OCI-LY3 (cell line): ENCODE measurements around the gene HMOX1.

Experiments
- H2AFZ ChIP-seq: fragments of 200-600, 300-600 bp; shearing (Covaris generic); 2 replicates; pipeline ENCODE4 v1.6.0; 2014; ENCODE audit warnings: antibody characterized with exemption, low read depth, low read length
- H3K27ac ChIP-seq: fragments of 200-600, 300-600 bp; sonication (generic); 2 replicates; pipeline ENCODE4 v1.5.1; 2014; ENCODE audit warnings: mild to moderate bottlenecking, low read length, moderate library complexity, mixed read lengths
- H3K27me3 ChIP-seq: fragments of 200-600, 300-600 bp; sonication (generic); 2 replicates; pipeline ENCODE4 v1.6.1; 2014; ENCODE audit warnings: low read depth, low read length, mixed read lengths
- H3K36me3 ChIP-seq: fragments of 200-600, 300-600 bp; sonication (generic); replicated peaks from 2 replicates; pipeline ENCODE3; 2014; ENCODE audit warnings: low read depth, low read length, mixed read lengths
- H3K4me1 ChIP-seq: fragments of 300-600, 200-600 bp; sonication (generic); 2 replicates; pipeline ENCODE4 v1.6.1; 2014; ENCODE audit warnings: low read length, mixed read lengths
- H3K4me2 ChIP-seq: fragments of 200-600, 300-600 bp; sonication (generic); 2 replicates; pipeline ENCODE4 v1.6.1; 2014; ENCODE audit warnings: low read length, mixed read lengths
- H3K4me3 ChIP-seq: fragments of 300-600, 200-600 bp; sonication (generic); 2 replicates; pipeline ENCODE4 v1.5.1; 2014; ENCODE audit warnings: antibody characterized with exemption, mild to moderate bottlenecking, low read length, moderate library complexity
- H3K79me2 ChIP-seq: fragments of 300-600, 200-600 bp; shearing (Covaris generic); 2 replicates; pipeline ENCODE4 v1.6.1; 2014; ENCODE audit warnings: mild to moderate bottlenecking, low read length, mixed read lengths
- H3K9ac ChIP-seq: fragments of 300-600, 200-600 bp; shearing (Covaris generic); 2 replicates; pipeline ENCODE4 v1.6.0; 2014; ENCODE audit warnings: mild to moderate bottlenecking, low read length, moderate library complexity
- H3K9me3 ChIP-seq: fragments of 200-600, 300-600 bp; shearing (Covaris generic); 2 replicates; pipeline ENCODE4 v1.6.1; 2014; ENCODE audit warnings: low read length, mixed read lengths; ENCODE audit not compliant: insufficient read depth
- H4K20me1 ChIP-seq: fragments of 200-600, 300-600 bp; sonication (generic); 2 replicates; pipeline ENCODE4 v1.6.1; 2016; ENCODE audit warnings: low read length, mixed read lengths; ENCODE audit not compliant: insufficient read depth
- CTCF ChIP-seq: fragments of 200-600, 300-600 bp; sonication (generic); IDR thresholded peaks from 2 replicates; pipeline ENCODE4 v1.5.1; 2014; ENCODE audit warnings: antibody characterized with exemption, low read length, low read depth
- EZH2phosphoT487 ChIP-seq: fragments of 200-600 bp; shearing (Covaris generic); IDR thresholded peaks from 2 replicates; pipeline ENCODE4 v1.6.1; 2018; ENCODE audit warnings: antibody characterized with exemption, mixed run types, low read depth

Gene HMOX1

GRCh38 chr22:35424761-35425160 lies 43.9 kb downstream of the HMOX1 start:
- Histone ChIP-seq H3K27ac (no peak overlapping the region), H3K9me3 (no peaks in the 10 kb centered on the region), H3K79me2 (peaks cover 55% of the 10 kb centered on the region), H3K4me1 (no peaks in the 10 kb centered on the region), H4K20me1 (peaks cover 77% of the 10 kb centered on the region), H2AFZ (no peak overlapping the region), H3K4me2 (no peak overlapping the region), H3K36me3 (peaks cover 87% of the 10 kb centered on the region), H3K9ac (no peak overlapping the region), H3K4me3 (no peak overlapping the region), H3K27me3 (no peaks in the 10 kb centered on the region)
- TF ChIP-seq CTCF (no peak), EZH2phosphoT487 (no peak)

- peaks cover 76% of the 10 kb centered on the region for H4K20me1 ChIP-seq
- H3K4me1 ChIP-seq = no peaks in the 10 kb centered on the region
- H3K36me3 ChIP-seq = peaks cover 85% of the 10 kb centered on the region
- no peak overlapping the region for H3K9ac ChIP-seq
- TF ChIP-seq CTCF (no peak), EZH2phosphoT487 (no peak)
- H3K79me2 ChIP-seq = peaks cover 58% of the 10 kb centered on the region
- H3K4me3 ChIP-seq = no peak overlapping the region
- H3K9me3 ChIP-seq = no peaks in the 10 kb centered on the region
- H3K4me2 ChIP-seq = no peak overlapping the region
- H3K27me3 ChIP-seq = no peaks in the 10 kb centered on the region
- no peak overlapping the region for H2AFZ ChIP-seq
- H3K27ac ChIP-seq = no peak overlapping the region
These were observed 44.6 kb downstream of the HMOX1 start for GRCh38 chr22:35425546-35425945.

- H3K27me3 ChIP-seq = no peaks in the 10 kb centered on the region
- peaks cover 85% of the 10 kb centered on the region for H3K36me3 ChIP-seq
These were observed 45.3 kb downstream of the HMOX1 start for GRCh38 chr22:35425971-35426800.

GRCh38 chr22:35426801-35427140 lies 45.9 kb downstream of the HMOX1 start:
- Histone ChIP-seq H3K79me2 (peaks cover 64% of the 10 kb centered on the region), H3K4me3 (no peak overlapping the region), H2AFZ (no peak overlapping the region), H3K36me3 (peaks cover 85% of the 10 kb centered on the region), H3K9ac (no peak overlapping the region), H3K4me2 (no peak overlapping the region), H3K4me1 (no peaks in the 10 kb centered on the region), H3K9me3 (no peaks in the 10 kb centered on the region), H3K27ac (no peak overlapping the region), H4K20me1 (peaks cover 74% of the 10 kb centered on the region), H3K27me3 (no peaks in the 10 kb centered on the region)
- no peak for TF ChIP-seq CTCF
- no peak for TF ChIP-seq EZH2phosphoT487

More at GRCh38 chr22:35425971-35426800, 45.3 kb downstream of the HMOX1 start:
- Histone ChIP-seq H3K27ac (no peak overlapping the region), H4K20me1 (peaks cover 75% of the 10 kb centered on the region), H2AFZ (no peak overlapping the region), H3K79me2 (peaks cover 62% of the 10 kb centered on the region), H3K4me2 (no peak overlapping the region), H3K9ac (no peak overlapping the region), H3K4me3 (no peak overlapping the region), H3K9me3 (no peaks in the 10 kb centered on the region), H3K4me1 (no peaks in the 10 kb centered on the region)
- TF ChIP-seq CTCF (no peak), EZH2phosphoT487 (no peak)
